GM12873 (cell line): Measurements from ENCODE around the gene CEP131.

ENCODE experiments used
- CTCF ChIP-seq: IDR thresholded peaks from 2 replicates; pipeline ENCODE4 v1.5.1; 2012; ENCODE audit warnings: low read depth, mild to moderate bottlenecking, moderate library complexity, low read length, control low read depth; ENCODE audit not compliant: insufficient read depth; ENCODE audit errors: missing control alignments

The CEP131 gene

GRCh38 chr17:81240761-81241160 lies 18.0 kb upstream of the CEP131 start:
- no peak for TF ChIP-seq CTCF

GRCh38 chr17:81239714-81240555 lies 17.2 kb upstream of the CEP131 start:
- no peak for TF ChIP-seq CTCF

GRCh38 chr17:81238815-81239713 lies 16.3 kb upstream of the CEP131 start, which contains the start of the genes NDUFAF8 and TEPSIN:
Gene NDUFAF8 (plus strand): TSS chr17:81239318. CDS start chr17:81239364, 46 bp downstream.
Gene TEPSIN (minus strand): TSS chr17:81239055. CDS start chr17:81239033, 22 bp downstream.
- TF ChIP-seq CTCF, result no peak

DNA sequence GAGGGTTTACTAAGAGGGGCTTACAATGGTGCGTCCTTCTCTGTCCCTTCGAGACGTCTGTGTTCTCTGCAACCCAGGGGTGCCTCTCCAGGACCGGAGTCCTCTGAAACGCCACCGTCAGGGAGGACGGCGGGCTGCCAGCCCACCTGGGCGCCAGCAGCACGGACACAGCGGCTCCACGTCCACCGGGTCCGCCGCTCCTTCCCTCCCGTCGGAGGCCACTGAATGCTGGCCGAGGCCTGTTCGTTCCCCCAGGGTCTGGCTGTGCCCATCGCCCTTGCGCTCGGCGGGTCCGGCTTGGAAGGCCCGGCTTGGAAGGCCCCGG lies 15.7 kb upstream of the CEP131 start:
- TF ChIP-seq CTCF, result no peak

GRCh38 chr17:81237591-81238489 lies 15.1 kb upstream of the CEP131 start:
- no peak for TF ChIP-seq CTCF

- no peak for TF ChIP-seq CTCF
These were observed 14.0 kb upstream of the CEP131 start for GRCh38 chr17:81236784-81237183.
